ENCODE measurements around the gene ASMTL.
A peak's percentile ranks its signal among the peaks of the same experiment; 100 is the strongest.
"Not testable (repeated sequence)": the region's sequence is repeated elsewhere in the genome, so short reads cannot be mapped to it uniquely, and the experiment has no call there.

Gene ASMTL

GRCh38 chrX:1452516-1453394 is at the start of gene ASMTL:
TSS of gene ASMTL (minus strand) at chrX:1452909. CDS start at chrX:1452840, 69 bp downstream.
- peak; percentile 95 for FAIRE-seq
- DNase-seq (ENCODE audit: insufficient read length, low spot score) = peak; percentile 72

GRCh38 chrX:1502241-1502640 is 49.5 kb upstream of the ASMTL start:
- FAIRE-seq (peak; percentile 91), DNase-seq (ENCODE audit: insufficient read length, low spot score) (no peak)

- FAIRE-seq (peak; percentile 99), DNase-seq (ENCODE audit: insufficient read length, low spot score) (no peak)
Observed at GRCh38 chrX:1500701-1501624, 48.3 kb upstream of the ASMTL start.

- no peak for DNase-seq (ENCODE audit: insufficient read length, low spot score)
- FAIRE-seq = no peak
Observed at GRCh38 chrX:1496076-1496475, 43.4 kb upstream of the ASMTL start.

- no peak for DNase-seq (ENCODE audit: insufficient read length, low spot score)
- peak; percentile 96 for FAIRE-seq
Observed at GRCh38 chrX:1493877-1494510, 41.3 kb upstream of the ASMTL start.

GRCh38 chrX:1493412-1493811 is 40.7 kb upstream of the ASMTL start:
- FAIRE-seq (no peak), DNase-seq (ENCODE audit: insufficient read length, low spot score) (no peak)

GRCh38 chrX:1492421-1493012 is 39.8 kb upstream of the ASMTL start:
- no peak for FAIRE-seq

GRCh38 chrX:1491851-1492349 is 39.2 kb upstream of the ASMTL start:
- peak; percentile 100 for FAIRE-seq
- DNase-seq (ENCODE audit: insufficient read length, low spot score) = no peak

More at GRCh38 chrX:1492421-1493012, 39.8 kb upstream of the ASMTL start:
- no peak for DNase-seq (ENCODE audit: insufficient read length, low spot score)

GRCh38 chrX:1491248-1491647 is 38.5 kb upstream of the ASMTL start:
- not testable (repeated sequence) for DNase-seq (ENCODE audit: insufficient read length, low spot score); FAIRE-seq

- DNase-seq (ENCODE audit: insufficient read length, low spot score); FAIRE-seq: not testable (repeated sequence)
Observed at GRCh38 chrX:1490723-1491122, 38.0 kb upstream of the ASMTL start.

- not testable (repeated sequence) for FAIRE-seq; DNase-seq (ENCODE audit: insufficient read length, low spot score)
Observed at GRCh38 chrX:1489354-1489753, 36.6 kb upstream of the ASMTL start.

- DNase-seq (ENCODE audit: insufficient read length, low spot score) (no peak), FAIRE-seq (no peak)
Observed at GRCh38 chrX:1488745-1489144, 36.0 kb upstream of the ASMTL start.

GRCh38 chrX:1488141-1488540 is 35.4 kb upstream of the ASMTL start:
- no peak for DNase-seq (ENCODE audit: insufficient read length, low spot score)
- peak; percentile 63 for FAIRE-seq

GRCh38 chrX:1487401-1487800 is 34.7 kb upstream of the ASMTL start:
- no peak for FAIRE-seq
- no peak for DNase-seq (ENCODE audit: insufficient read length, low spot score)

GRCh38 chrX:1486749-1487361 is 34.1 kb upstream of the ASMTL start:
- no peak for FAIRE-seq
- no peak for DNase-seq (ENCODE audit: insufficient read length, low spot score)

GRCh38 chrX:1486177-1486576 is 33.5 kb upstream of the ASMTL start:
- FAIRE-seq = no peak
- DNase-seq (ENCODE audit: insufficient read length, low spot score) = no peak

- FAIRE-seq (no peak), DNase-seq (ENCODE audit: insufficient read length, low spot score) (no peak)
Observed at GRCh38 chrX:1485033-1485432, 32.3 kb upstream of the ASMTL start.

GRCh38 chrX:1484638-1485019 is 31.9 kb upstream of the ASMTL start:
- FAIRE-seq (peak; percentile 76), DNase-seq (ENCODE audit: insufficient read length, low spot score) (no peak)

GRCh38 chrX:1483843-1484637 is 31.3 kb upstream of the ASMTL start:
- DNase-seq (ENCODE audit: insufficient read length, low spot score) (no peak), FAIRE-seq (peak; percentile 98)

Measured in GM19239 (cell line).